Peyer's patch (tissue), 4 donors: ENCODE data around the gene EDNRA. TPM values are rescaled to one million over a fixed set of nuclear protein-coding genes. Genes with fewer than 3 reads are reported as not detected.

Experiments used
- DNase-seq, 3 donors: peaks; one replicate each; pipeline ENCODE4 v3.0.0-alpha.2; 2017 to 2019
- H3K27ac ChIP-seq, 4 donors: fragments of 200-600 bp; sonication (generic); one replicate each; pipeline ENCODE4 v1.5.1; 2016 to 2019
- H3K27me3 ChIP-seq, 2 donors: fragments of 200-600 bp; sonication (generic); one replicate each; pipeline ENCODE4 v1.5.1; 2019
- H3K36me3 ChIP-seq, 3 donors: fragments of 200-600 bp; sonication (generic); one replicate each; pipeline ENCODE4 v1.5.1; 2016 to 2019
- H3K4me1 ChIP-seq, 4 donors: fragments of 200-600 bp; sonication (generic); one replicate each; pipeline ENCODE4 v1.5.1; 2016 to 2019
- H3K4me3 ChIP-seq, 4 donors: fragments of 200-600 bp; sonication (generic); 1 replicate in 3 of 4; 2 replicates in 1 of 4; pipeline ENCODE4 v1.5.1; 2016 to 2019; ENCODE audit warnings: mild to moderate bottlenecking in 1 of 4
- H3K9me3 ChIP-seq, 4 donors: fragments of 200-600 bp; sonication (generic); one replicate each; pipeline ENCODE4 v1.5.1; 2016 to 2019; ENCODE audit warnings: mild to moderate bottlenecking in 1 of 4
- CTCF ChIP-seq, 6 experiments: fragments of 450-650 bp in 4 of 6; fragments of 200-600 bp in 2 of 6; sonication (generic) in 1 of 6; IDR thresholded peaks; one replicate each; pipeline ENCODE4 v1.5.1; 2017 to 2019; ENCODE audit warnings: antibody characterized with exemption in 6 of 6, mild to moderate bottlenecking in 3 of 6, moderate library complexity in 1 of 6
- POLR2A ChIP-seq, 2 donors: fragments of 450-650 bp; IDR thresholded peaks; one replicate each; pipeline ENCODE4 v1.5.1; 2017; ENCODE audit warnings: antibody characterized with exemption in 2 of 2, mild to moderate bottlenecking in 2 of 2, moderate library complexity in 2 of 2
- total RNA-seq, 4 donors: library from RNA; depleted of rRNA; stranded (reverse); fragments of >200 nt; gene quantifications; one replicate each; pipeline ENCODE4 v1.1.0, GENCODE V29; 2016

EDNRA gene
- total RNA-seq, 4 donors from 2014 or later, result 0.38 to 7.4 (median 1.6) TPM

- Histone ChIP-seq H3K27me3 (no peaks in the 10 kb centered on the region), H3K36me3 (no peaks in the 10 kb centered on the region), H3K9me3 (no peaks in the 10 kb centered on the region), H3K4me3 (no peak overlapping the region), H3K27ac (no peak overlapping the region), H3K4me1 (no peaks in the 10 kb centered on the region)
- no peak for TF ChIP-seq POLR2A (IDR thresholded peaks at IDR 0.05)
- no peak for TF ChIP-seq CTCF (IDR thresholded peaks at IDR 0.05)
- no peak for DNase-seq
Measured at GRCh38 chr4:147498031-147498660, 17.2 kb downstream of the EDNRA start.

GRCh38 chr4:147508346-147508745, 27.4 kb downstream of the EDNRA start:
- TF ChIP-seq CTCF (IDR thresholded peaks at IDR 0.05) (no peak), POLR2A (IDR thresholded peaks at IDR 0.05) (no peak)
- Histone ChIP-seq H3K36me3 (no peaks in the 10 kb centered on the region), H3K4me3 (no peak overlapping the region), H3K4me1 (no peaks in the 10 kb centered on the region), H3K27me3 (no peaks in the 10 kb centered on the region), H3K9me3 (no peaks in the 10 kb centered on the region), H3K27ac (no peak overlapping the region)
- no peak for DNase-seq

- H3K36me3 ChIP-seq, result no peaks in the 10 kb centered on the region
- H3K27me3 ChIP-seq, result no peaks in the 10 kb centered on the region
- no peak for DNase-seq
- TF ChIP-seq CTCF (IDR thresholded peaks at IDR 0.05), result no peak
- no peak for TF ChIP-seq POLR2A (IDR thresholded peaks at IDR 0.05)
- no peaks in the 10 kb centered on the region for H3K9me3 ChIP-seq
- H3K4me1 ChIP-seq, result no peaks in the 10 kb centered on the region
- no peak overlapping the region for H3K4me3 ChIP-seq
- no peak overlapping the region for H3K27ac ChIP-seq
Measured at GRCh38 chr4:147509386-147509785, 28.5 kb downstream of the EDNRA start.

- DNase-seq, result no peak
- TF ChIP-seq CTCF (IDR thresholded peaks at IDR 0.05) (no peak), POLR2A (IDR thresholded peaks at IDR 0.05) (no peak)
- no peaks in the 10 kb centered on the region for H3K27me3 ChIP-seq
- H3K36me3 ChIP-seq, result no peaks in the 10 kb centered on the region
- no peaks in the 10 kb centered on the region for H3K9me3 ChIP-seq
- no peak overlapping the region for H3K27ac ChIP-seq
- H3K4me1 ChIP-seq, result no peaks in the 10 kb centered on the region
- H3K4me3 ChIP-seq, result no peak overlapping the region
Measured at GRCh38 chr4:147510962-147511668, 30.2 kb downstream of the EDNRA start.

- no peak overlapping the region for H3K27ac ChIP-seq
- no peaks in the 10 kb centered on the region for H3K36me3 ChIP-seq
- H3K4me3 ChIP-seq, result no peak overlapping the region
- H3K9me3 ChIP-seq, result no peaks in the 10 kb centered on the region
- H3K4me1 ChIP-seq, result no peaks in the 10 kb centered on the region
- no peak for DNase-seq
- no peak for TF ChIP-seq CTCF (IDR thresholded peaks at IDR 0.05)
- no peak for TF ChIP-seq POLR2A (IDR thresholded peaks at IDR 0.05)
- no peaks in the 10 kb centered on the region for H3K27me3 ChIP-seq
Measured at GRCh38 chr4:147513091-147513490, 32.2 kb downstream of the EDNRA start.
